Heart right ventricle (tissue), 16 donors: ENCODE data around the gene SUGCT. TPM values are rescaled to one million over a fixed set of nuclear protein-coding genes. Genes with fewer than 3 reads are reported as not detected.
"Not testable (repeated sequence)": the region's sequence is repeated elsewhere in the genome, so short reads cannot be mapped to it uniquely, and the experiment has no call there.

ENCODE experiments used
- ATAC-seq, 8 donors: fragments of 200-7000 bp; cut with Tn5 transposase; one replicate each; pipeline ENCODE4 v1.9.1; 2020; ENCODE audit warnings: mild to moderate bottlenecking in 8 of 8, moderate library complexity in 8 of 8, moderate number of reproducible peaks in 1 of 8
- DNase-seq, 2 donors: peaks; one replicate each; pipeline ENCODE4 v3.0.0-alpha.2; 2020
- H3K27ac ChIP-seq, 10 donors: fragments of 200-600 bp; sonication (generic) in 2 of 10; one replicate each; pipeline versions ENCODE4 v1.5.0 to v1.8.0; 2020 to 2022; ENCODE audit warnings: mild to moderate bottlenecking in 3 of 10
- H3K27me3 ChIP-seq, 7 donors: fragments of 200-600 bp; one replicate each; pipeline ENCODE4 v1.8.0; 2021 to 2022; ENCODE audit warnings: mild to moderate bottlenecking in 2 of 7
- H3K36me3 ChIP-seq, 9 donors: fragments of 200-600 bp; sonication (generic) in 1 of 9; one replicate each; pipeline versions ENCODE4 v1.5.0 to v1.8.0; 2020 to 2022; ENCODE audit warnings: mild to moderate bottlenecking in 2 of 9
- H3K4me1 ChIP-seq, 9 donors: fragments of 200-600 bp; sonication (generic) in 1 of 9; one replicate each; pipeline versions ENCODE4 v1.5.0 to v1.8.0; 2020 to 2022; ENCODE audit warnings: mild to moderate bottlenecking in 4 of 9
- H3K4me3 ChIP-seq, 10 donors: fragments of 200-600 bp; sonication (generic) in 2 of 10; one replicate each; pipeline versions ENCODE4 v1.5.0 to v1.8.0; 2020 to 2022; ENCODE audit warnings: mild to moderate bottlenecking in 7 of 10, moderate library complexity in 2 of 10
- H3K9me3 ChIP-seq, 11 donors: fragments of 200-600 bp in 10 of 11; sonication (generic) in 2 of 11; one replicate each; pipeline versions ENCODE4 v1.5.0 to v1.8.0; 2013 to 2022; ENCODE audit warnings: mild to moderate bottlenecking in 2 of 11, control low read depth in 1 of 11, moderate library complexity in 1 of 11
- CTCF ChIP-seq, 9 donors: fragments of 200-600 bp; sonication (generic) in 2 of 9; IDR thresholded peaks; one replicate each; pipeline versions ENCODE4 v1.5.0 to v1.8.0; 2021 to 2022; ENCODE audit warnings: antibody characterized with exemption in 9 of 9, mild to moderate bottlenecking in 5 of 9, moderate library complexity in 1 of 9
- WGBS, 2 donors: extraction: QIAGEN DNeasy Blood & Tissue Kit; methylation state at CpG; one replicate each; pipeline ENCODE4 v1.1.7; 2013; ENCODE audit warnings: inconsistent platforms in 1 of 2; 5-methylcytosine and 5-hydroxymethylcytosine counted together
- intact Hi-C, 10 donors: fragments of 100-400 bp; cut with DNase I; formaldehyde crosslinking; loops; one replicate each; pipeline versions ENCODE4 v1.11.1 to v1.14.2; 2022
- polyA plus RNA-seq, 2 donors: library from polyadenylated mRNA; stranded (reverse); fragments of 200-250 nt; gene quantifications; one replicate each; pipeline ENCODE4 v1.2.3, GENCODE V29; 2013
- total RNA-seq, 10 donors: library from RNA; stranded (reverse); fragmentation: NEBNext Ultra II Directional in 3 of 10; extraction: Animal tissue kit (Norgen Biotek cat#: 25700) in 3 of 10; gene quantifications; one replicate each; pipeline versions ENCODE4 v1.2.1 to v1.2.4, GENCODE V29; 2021 to 2023
- donor health status: Arrhythmogenic right ventricular cardiomyopathy.
- donor health status: ischemic (EF 13 %, LVEDD 7.1; RV severe dilation, severe dysfunction).
- donor health status: healthy with polysubstance abuse.
- donor health status: DM: no; HTN: yes; CAD: no.
- donor health status: DM: no; HTN: no; CAD: no.
- donor health status: ischemic (EF 25% LVEDD 6.9; RV normal size, moderate dysfunction).
- donor health status: ischemic (EF 25% LVEDD 5.7; RV mildly dilated, moderate dysfunction).
- donor health status: healthy.
- donor health status: DM: yes; HTN: yes; CAD: no.
- donor health status: Ischemic cardiomyopathy.
- donor health status: ischemic (EF 35%, LVEDD 5.7; RV mildly dilated, moderate dysfunction).
- donor health status: nonischemic (EF 11% LVEDD 7.7; RV severe dilation, severe dysfunction).
- donor health status: DM: yes; HTN: yes; CAD: no.
- donor health status: PGD.
- donor health status: ischemic (EF 29% LVEDD 5.4; RV normal size, mild dysfunction).
- donor health status: nonischemic (EF 23%, LVEDD 6.1; RV moderate dilation, normal function).

Gene SUGCT
- total and polyA plus RNA-seq, 12 donors, result 1.2 to 8.1 (median 6.1) TPM

- TF ChIP-seq CTCF (IDR thresholded peaks at IDR 0.05), result no peak
- Histone ChIP-seq H3K27me3 (no peaks in the 10 kb centered on the region), H3K9me3 (peaks cover 0 to 5% (median 0%) of the 10 kb centered on the region in 11 donors), H3K4me3 (no peak overlapping the region), H3K36me3 (no peaks in the 10 kb centered on the region), H3K27ac (no peak overlapping the region), H3K4me1 (no peaks in the 10 kb centered on the region)
- intact Hi-C loops, result no loop called here
- DNase-seq (no peak), ATAC-seq (no peak)
- WGBS, 2 donors, result 67 to 69% methylated on average over 5 of the region's 5 CpGs
Measured at GRCh38 chr7:40402661-40403060, 267.9 kb downstream of the SUGCT start.

GRCh38 chr7:40403703-40404476 is 269.1 kb downstream of the SUGCT start:
- Histone ChIP-seq H3K36me3 (no peaks in the 10 kb centered on the region), H3K27me3 (no peaks in the 10 kb centered on the region), H3K4me1 (no peaks in the 10 kb centered on the region), H3K9me3 (peaks cover 0 to 5% (median 0%) of the 10 kb centered on the region in 11 donors), H3K27ac (no peak overlapping the region), H3K4me3 (no peak overlapping the region)
- 84 to 87% methylated on average over 3 of the region's 3 CpGs for WGBS, 2 donors
- no peak for TF ChIP-seq CTCF (IDR thresholded peaks at IDR 0.05)
- no peak for DNase-seq
- no peak for ATAC-seq
- intact Hi-C loops, result no loop called here

- WGBS, 2 donors, result 84% methylated on average over 2 of the region's 2 CpGs
- H3K9me3 ChIP-seq, result peaks cover 0 to 4% (median 0%) of the 10 kb centered on the region in 11 donors
- no peak for TF ChIP-seq CTCF (IDR thresholded peaks at IDR 0.05)
Measured at GRCh38 chr7:40405991-40406390, 271.2 kb downstream of the SUGCT start.

GRCh38 chr7:40412323-40412722 is 277.5 kb downstream of the SUGCT start:
- Histone ChIP-seq H3K9me3 (peaks cover 0 to 4% (median 0%) of the 10 kb centered on the region in 11 donors), H3K4me1 (no peaks in the 10 kb centered on the region), H3K27ac (no peak overlapping the region), H3K27me3 (no peaks in the 10 kb centered on the region), H3K36me3 (no peaks in the 10 kb centered on the region), H3K4me3 (no peak overlapping the region)
- ATAC-seq (no peak), DNase-seq (no peak)
- 85 to 92% methylated on average over 2 of the region's 2 CpGs for WGBS, 2 donors
- intact Hi-C loops, result no loop called here
- no peak for TF ChIP-seq CTCF (IDR thresholded peaks at IDR 0.05)

More at GRCh38 chr7:40405991-40406390, 271.2 kb downstream of the SUGCT start:
- Histone ChIP-seq H3K4me1 (no peaks in the 10 kb centered on the region), H3K27ac (no peak overlapping the region), H3K4me3 (no peak overlapping the region), H3K36me3 (no peaks in the 10 kb centered on the region), H3K27me3 (no peaks in the 10 kb centered on the region)
- intact Hi-C loops, result no loop called here
- ATAC-seq (no peak), DNase-seq (no peak)

- H3K4me1 ChIP-seq, H3K4me3 ChIP-seq, H3K27me3 ChIP-seq, intact Hi-C loops, H3K9me3 ChIP-seq, DNase-seq, H3K27ac ChIP-seq, ATAC-seq, H3K36me3 ChIP-seq: not testable (repeated sequence)
- 91% methylated on average over 9 of the region's 9 CpGs for WGBS, 2 donors
Measured at GRCh38 chr7:40414704-40415103, 279.9 kb downstream of the SUGCT start.
